GM21825 (cell line): ENCODE data around the gene LHX2.

ENCODE experiments used
- ATAC-seq: cut with Tn5 transposase; IDR thresholded peaks from one replicate; pipeline ENCODE4 v1.9.1; 2021; ENCODE audit warnings: mild to moderate bottlenecking, moderate library complexity; ENCODE audit not compliant: unreplicated experiment

LHX2 gene

DNA sequence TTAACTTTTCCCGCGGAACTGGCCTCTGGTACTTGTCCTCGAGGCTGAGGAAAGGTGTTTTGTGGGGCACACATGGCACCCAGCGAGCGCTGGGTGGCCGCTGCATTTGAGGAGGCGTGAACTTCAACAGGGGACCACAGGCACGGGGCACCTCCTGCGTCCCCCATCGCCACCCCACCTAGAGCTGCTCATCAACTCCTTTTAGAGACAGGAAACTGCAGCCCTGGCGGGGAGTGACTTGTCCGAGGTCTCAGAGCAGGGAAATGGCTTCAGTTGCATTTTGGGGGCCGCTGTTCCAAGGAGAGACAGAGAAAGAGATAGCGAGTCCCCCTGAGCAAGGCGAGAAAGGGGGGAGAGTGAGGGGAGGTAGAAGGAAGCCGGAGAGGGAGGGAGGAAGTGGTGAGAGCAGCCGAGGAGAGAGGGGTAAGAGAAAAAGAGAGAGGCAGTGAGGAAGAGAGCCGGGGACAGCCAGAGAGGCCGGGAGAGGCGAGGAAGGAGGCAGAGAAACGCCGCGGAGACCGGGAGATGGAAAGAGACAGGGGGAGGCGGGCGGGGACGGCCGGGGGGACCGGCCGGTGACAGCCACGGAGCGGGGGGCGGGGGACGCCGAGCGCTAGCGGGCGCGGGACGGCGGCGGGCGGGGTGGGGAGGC lies 12.5 kb upstream of the LHX2 start:
- no peak for ATAC-seq

DNA sequence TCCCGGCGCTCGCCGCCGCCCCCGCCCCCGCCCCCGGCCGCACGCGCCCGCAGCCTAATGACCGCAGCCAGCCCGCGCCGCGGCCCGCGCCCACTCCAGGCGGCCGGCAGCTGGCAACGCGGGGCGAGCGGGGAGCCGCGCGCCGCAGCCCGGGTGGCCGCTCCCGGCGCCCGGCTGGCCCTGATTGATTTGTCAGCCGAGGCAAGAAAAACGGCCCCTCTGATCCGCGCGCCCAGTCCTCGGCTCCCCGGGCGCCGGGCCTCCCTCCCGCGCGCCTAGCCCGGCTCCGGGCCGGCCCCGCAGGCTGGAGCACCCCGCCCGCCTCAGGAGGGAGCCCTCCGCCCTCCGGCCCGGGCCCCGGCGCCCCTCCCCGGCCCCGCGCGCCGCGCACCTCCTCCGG lies 11.9 kb upstream of the LHX2 start:
- ATAC-seq: no peak

DNA sequence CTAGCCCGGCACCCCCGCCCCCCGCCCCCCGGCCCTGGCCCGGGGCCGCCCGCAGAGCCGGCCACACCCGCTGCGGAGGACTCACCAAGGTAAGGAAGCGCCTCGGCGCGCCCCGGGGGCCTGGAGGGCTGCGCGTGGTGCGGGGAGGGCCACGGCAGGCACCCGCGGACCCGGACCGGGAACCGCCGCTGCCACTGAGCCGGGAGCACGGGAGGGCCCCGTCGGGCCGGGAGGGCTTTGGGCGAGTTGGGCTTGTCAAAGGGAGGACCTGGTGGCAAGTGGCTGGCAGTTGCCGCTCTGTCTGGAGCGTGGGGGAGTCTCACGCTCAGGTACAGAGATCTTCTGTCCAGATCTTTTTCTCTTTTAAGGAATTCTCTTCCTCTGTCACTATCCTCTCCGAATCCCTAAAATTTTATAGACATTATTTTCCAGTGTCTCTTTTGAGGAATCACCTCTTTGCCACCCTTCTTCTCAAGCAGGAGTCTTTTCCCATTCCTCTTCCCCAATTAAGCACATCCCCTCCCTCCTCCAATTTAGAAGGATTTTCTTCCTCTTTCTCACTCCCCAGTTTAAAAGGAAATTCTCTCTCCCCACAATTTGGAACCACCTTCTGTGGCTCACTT lies 11.3 kb upstream of the LHX2 start:
- no peak for ATAC-seq

DNA sequence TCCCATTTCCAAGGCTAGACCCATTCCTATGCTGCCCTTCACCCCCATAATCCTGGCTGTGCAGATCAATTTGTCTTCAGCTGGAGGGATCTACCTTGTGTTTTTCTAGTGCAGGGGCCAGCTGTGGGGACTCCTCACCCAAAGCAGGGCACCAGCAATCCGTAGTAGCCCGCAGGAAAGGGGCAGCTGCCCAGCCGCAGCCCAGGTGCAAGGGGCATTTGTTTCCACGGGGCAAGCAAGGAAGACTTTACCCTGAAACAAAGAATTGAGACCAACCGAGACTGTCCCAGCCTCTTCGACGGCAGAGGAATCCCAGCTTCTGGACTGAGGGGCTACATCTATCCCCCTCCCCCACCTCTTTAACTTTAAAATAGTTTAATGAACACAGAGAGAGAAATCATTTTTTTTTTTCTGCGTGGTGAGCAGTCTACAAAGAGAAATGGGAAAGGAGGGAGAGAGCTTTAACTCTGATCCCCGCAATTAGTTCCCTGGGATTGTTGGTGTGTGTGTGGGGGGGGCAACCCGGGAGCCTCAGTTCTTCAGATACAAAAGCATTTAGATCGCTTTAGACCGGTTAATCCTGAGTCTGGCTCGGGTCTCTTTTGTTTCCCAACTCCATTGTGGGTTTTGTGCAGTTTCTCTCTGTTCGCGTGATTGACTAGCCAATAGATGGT lies 10.6 kb upstream of the LHX2 start:
- no peak for ATAC-seq

DNA sequence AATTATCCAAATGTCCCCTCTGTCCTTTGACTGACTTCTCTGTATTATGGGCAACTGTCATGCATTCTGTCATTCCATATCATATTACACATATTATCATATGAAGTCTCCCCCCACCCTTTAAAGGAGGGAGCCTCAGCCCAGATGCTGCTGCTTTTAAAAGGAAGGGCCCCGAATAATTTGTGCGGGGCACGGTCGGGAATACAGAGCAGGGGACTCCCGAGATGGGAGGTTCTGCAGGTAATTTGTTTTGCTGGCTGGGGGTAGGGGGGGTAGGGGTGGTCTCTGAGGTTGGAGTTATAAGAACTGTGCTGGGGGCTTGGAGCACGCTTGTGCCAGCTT lies 10.1 kb upstream of the LHX2 start:
- no peak for ATAC-seq

DNA sequence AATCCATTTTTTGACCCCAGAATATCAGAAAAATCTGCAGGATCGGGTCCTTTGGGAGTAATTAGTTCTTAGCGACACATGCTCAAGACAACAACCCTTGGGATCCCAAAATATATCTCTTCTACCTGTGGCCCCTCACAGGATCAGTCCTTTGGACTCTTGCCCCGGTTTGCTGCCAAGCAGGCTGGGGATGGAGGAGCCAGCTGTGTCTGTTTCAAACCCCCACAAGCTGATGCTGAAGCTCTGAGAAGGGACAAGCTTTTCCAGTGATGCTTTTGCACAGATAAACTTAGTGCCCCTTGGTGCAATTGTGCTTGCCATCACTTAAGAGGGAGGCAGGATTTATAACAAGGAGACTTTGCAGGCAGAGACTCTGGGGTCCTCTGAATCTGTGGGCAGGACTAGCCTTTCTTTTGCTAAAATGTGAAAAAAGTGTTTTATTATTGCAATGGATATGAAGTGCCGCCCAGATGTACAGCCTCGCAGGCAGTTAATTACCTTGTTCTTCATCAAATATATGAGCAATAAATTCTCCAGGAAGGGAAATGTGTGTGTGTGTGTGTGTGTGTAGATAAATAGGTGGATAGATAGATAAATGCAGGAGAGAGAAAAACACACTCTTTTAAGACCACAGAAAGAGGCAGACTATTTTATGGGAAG lies 9.6 kb upstream of the LHX2 start:
- ATAC-seq: no peak

DNA sequence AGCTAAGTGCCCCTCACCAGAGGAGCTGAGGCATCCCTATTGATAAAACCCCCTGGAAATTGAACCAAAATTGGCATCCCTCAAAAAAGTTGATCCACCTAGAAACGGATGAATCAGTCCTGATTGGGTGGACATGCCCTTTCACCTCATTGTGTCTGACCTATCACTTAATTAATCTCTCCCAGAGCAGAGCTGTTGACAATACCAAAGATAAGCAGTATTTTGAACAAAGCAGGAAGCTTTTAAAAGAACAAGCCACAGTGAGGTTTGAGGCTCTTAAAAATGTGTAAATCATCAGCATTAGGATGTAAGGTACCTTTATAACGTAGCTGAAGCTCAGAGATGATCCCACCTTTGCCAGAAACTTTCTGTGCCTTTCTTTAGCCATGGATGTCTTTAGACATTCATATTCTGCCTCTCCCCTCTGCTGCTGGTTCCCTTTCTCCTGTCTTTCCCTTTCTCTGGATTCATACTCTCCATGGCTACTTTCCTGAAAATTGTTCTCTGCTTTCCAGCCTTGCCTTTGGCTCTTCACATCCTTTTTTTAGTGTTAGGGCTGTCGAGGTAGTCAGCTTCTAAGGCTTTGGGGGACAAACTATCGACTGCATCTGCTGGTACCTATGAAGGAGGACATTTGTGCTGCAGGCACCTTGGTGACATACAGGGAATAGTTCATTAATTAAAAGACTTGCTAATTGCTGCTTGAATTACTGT lies 7.8 kb upstream of the LHX2 start:
- no peak for ATAC-seq

DNA sequence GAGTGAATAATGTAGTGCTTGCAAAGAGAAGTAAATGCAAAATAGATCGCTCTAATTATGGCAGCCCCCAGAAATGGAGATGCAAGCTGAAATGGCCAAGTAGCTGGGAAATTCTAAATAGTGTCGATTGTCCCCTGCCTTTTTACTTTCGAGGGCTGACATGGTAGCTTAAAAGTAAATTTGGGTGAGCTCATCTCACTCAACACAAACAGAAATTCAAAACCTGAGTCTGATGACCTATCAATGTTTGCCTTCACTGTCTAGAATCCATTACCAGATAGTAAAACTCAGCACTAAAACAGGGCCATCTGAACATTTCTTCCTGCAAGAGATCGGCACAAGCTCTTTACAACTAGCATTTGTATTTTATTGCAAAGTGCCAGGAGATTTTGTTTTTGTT lies 7.0 kb upstream of the LHX2 start:
- ATAC-seq: no peak

DNA sequence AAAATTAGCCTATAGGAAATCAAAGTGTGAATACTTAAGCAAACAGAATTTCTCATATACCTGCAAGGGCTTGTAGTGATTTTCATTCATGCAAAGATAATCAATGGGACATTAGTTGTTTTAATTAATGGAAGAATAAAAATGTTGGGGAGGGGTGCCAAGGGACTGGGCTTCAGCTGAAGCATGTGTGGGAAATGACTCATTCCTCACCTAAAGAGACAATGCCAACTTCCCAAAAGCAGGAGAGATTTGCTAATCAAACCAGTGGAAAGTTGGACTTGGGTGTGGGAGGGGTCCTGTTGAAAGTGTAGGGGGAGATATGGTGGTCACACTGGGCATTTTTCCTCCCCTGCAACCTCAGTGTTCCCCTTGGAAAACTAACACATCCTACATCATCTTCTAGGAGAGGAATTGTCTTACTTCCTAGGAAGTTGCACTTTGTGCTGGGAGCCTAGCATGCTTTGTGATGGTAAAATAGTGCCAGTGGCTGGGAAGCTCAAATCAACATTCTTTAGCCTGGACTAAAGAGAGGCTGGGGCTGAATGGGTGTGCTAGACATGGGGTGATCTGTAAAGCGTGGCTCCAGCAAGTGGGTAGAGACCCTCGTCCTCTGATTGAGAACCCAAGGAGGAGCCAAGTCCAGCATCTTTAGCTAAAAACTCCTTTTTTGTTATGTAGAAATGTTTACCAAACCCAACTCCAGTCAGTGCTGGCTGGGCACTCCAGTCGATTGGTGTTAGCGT lies 6.4 kb upstream of the LHX2 start:
- no peak for ATAC-seq

DNA sequence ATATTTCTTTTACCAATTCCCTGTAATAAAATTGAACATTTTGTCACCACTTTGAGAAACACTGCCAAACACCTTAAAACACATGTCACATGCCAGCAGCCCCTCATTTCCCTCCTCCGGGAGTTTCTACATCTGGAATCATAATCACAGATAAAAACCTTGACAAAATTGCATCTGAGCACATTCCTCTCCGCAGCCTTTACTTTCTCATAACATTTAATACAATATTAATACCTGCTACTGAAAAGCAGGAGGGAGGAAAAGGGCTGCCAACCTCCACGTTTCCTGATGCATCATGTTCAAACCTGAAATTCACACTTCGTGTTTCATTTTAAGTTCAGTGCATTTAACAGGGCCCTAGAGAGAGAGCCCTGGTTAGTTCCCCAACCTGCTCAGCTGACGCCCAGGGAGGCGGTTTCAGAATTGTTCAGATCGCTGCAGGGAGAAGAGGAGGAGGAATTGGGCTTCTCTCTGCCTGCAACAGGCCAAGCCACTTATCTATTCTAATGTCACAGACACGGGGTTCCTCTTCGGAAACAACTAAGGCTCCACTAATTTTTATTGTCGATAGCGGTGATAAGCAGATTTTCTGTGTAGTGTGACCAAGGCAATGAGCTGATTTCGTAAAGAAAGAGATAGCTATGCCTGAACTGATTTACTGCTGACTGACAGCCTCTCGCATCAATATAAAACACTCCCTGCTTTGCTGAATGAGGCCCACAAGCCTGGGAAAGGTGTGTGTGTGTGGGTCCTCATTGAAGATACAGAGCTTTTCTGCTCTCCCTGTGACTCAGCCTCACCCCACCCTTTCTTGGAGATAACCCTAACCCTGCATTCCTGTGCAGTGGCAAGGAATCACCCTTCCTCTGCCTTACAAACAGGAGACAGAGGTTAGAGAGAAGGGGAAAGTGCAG lies 4.9 kb upstream of the LHX2 start:
- ATAC-seq: no peak

DNA sequence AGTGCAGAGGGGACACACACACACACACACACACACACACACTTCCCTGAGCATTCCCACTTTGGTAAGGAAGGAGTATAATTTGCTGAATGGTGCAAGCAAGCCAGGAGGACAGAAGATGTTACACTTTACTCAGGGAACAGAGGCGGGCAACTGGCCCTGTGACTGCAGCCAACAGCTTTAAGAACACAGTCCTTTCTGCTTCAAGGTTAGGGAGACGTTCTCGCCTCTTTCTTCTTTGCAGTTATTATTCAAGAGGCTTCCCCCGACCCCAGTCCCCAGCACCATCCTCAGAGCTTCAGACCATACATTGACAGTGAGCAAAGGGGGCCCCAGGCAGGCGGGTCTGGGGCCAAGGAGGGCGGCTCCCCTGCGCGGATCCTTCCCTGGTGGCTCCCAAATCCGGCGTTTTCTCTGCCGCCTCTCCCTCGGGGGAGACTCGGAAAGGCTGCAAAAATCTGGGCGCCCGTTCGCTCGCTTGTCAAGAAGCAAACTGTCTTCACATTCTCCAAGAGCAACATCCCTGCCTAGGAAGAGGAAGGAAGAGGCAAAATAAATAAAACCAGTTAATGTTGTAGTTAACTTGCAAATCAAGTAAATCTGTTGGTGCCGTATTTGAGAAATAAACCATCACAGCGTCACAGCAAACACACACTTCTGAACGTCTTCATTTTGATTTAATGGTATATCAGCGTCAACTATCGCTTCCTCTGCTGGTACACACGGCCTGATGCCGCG lies 3.8 kb upstream of the LHX2 start:
- no peak for ATAC-seq

DNA sequence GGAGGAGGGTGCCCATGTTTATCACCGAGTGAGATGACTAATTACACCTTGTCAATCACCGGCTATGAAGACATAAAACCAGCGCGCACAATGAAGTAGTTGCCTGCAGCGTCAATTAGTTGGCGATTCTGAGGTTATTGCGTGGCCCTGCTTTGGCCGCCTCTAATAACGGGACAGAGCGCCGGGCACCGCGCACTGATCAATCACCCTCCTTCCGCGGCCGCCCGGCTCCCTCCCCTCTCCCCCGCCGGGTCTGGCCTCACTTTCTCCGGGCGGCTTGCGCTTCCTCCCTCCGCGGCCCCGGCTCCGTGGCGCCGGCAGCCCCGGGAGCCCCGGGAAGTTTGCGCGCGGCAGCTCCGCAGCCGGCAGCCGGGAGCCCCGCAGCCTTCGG lies 3.3 kb upstream of the LHX2 start:
- no peak for ATAC-seq

DNA sequence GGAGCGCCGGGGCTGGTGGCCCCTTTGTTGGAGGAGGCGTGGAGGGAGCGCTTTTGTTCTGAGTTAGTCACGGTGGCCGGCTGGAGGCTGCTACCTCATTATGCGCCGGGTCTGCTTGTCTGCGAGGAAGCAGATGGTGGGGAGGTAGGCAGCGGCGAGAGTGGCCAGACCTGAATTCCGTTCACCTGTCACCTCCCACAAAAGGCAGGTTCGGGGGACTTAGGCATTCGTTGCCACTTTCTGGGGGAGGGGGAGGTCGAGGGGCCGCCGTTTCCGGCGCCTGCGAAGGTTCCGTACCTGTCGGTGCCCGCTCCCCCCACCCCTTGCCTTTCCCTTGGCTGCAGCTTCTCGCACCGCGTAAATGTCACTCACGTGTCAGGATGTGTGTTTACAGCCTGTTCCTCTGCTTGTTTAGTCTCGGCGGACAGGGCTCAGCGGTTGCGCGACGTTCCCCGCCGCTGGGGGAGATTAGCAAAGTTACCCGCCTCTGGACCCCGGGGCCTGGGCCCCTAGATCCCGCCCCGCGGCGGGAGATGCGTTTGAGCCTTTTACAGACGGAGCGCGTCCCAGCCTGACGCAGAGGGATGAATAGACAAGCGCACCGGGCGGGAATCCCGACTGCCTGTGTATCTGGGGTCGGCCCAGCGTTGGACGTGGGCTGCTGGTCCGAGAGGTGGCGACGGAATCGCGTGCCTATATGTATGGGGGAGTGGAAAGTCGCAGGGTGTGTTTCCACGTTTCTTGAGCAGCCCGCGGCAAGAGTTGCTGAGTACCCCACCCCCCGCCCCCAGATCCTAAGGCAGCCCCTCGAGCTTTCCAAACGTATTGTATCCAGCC lies 2.7 kb upstream of the LHX2 start:
- ATAC-seq: no peak

DNA sequence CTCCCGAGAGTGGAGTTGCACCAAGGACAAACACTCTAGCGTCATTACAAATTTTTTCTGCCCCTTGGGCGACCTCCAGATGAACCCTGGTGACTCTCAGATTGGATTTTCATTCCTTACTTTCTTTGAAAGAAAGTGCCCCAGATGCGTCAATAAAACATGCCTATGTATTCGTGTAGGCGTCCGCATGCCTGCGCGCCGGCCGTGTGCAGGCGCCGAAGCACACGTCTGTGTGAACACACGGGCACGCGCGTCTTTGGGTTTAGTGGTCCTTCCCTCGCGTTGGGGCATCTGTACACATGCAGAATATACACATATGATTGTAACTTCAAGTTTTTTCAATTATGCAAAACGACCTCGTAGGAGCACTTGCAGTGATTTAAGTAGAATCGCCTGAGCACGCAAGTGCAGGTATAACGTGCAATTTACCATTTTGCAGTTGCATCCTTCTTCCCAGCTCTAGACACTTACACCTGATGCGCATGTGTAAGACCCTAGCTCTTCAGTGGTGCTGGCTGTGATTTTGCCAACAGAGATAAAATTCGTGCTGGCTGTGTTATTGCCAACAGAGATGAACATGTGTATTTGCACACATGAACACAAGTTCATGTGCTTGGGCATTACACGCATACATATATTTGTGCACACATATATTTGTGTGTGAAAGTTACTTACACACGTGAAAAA lies 1.9 kb upstream of the LHX2 start:
- no peak for ATAC-seq

DNA sequence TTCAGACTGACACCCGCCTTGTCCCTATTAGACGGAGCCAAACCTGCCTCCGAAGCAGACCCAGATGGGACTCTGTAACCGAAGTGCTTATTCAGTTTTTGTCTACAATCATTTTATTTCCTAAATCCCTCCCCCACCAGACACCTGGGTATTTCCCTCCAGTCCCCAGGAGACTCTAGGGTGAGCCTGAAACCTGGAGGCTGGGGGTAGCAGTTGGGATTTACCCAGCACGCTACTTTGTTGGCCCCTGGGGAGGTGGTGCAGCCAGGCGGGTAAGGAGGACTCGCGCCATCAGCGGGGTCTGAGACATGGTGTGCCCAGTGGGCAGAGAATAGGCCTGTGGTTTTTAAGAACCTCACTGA lies 1.3 kb upstream of the LHX2 start:
- ATAC-seq: no peak

DNA sequence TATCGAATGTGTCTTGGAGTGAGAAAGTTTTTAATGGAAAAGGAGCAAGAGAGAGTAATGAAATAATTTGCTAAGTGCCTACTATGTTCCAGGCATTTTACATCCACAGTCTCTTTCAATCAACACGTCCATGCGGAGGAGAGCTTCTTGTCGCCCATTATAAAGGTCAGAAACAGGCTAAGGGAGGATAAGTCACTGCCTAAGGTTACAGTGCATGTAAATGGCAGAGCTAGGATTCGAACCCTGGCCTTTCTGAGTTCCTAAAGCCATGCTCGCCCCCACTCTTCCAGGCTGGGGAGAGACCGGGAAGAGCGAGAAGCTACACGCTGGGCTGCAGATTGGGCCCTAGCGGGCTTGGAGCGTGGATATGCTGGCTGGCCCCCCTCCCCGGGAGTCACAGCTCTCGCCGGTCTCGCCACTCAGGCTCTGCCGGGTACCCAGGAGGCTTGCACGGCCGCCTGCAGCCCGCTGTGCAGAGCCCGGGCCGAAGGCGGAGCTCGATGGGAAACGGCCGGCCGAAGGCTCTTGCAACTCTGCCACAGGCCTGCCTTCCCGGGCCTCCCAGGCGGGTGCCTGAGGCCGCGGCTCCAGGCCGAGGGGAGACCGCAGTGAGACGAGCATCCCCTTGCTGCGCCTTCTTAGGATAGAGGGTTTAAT lies 775 bp upstream of the LHX2 start:
- ATAC-seq: no peak
